ENCODE data around the gene HLCS.
A peak's percentile ranks its signal among the peaks of the same experiment; 100 is the strongest.

HLCS gene

GRCh38 chr21:36845070-36845469 lies 121.4 kb downstream of the HLCS start:
- peaks cover 3% of the 10 kb centered on the region for H3K79me1 ChIP-seq (ENCODE audit: low read depth, low read length)
- no peak overlapping the region for H3K23ac ChIP-seq (ENCODE audit: low read depth, low read length, poor library complexity)
- H4K8ac ChIP-seq (ENCODE audit: low read depth, low read length): no peak overlapping the region
- H3K9ac ChIP-seq (ENCODE audit: low read depth, low read length, poor library complexity): no peak overlapping the region
- peaks cover 0 to 2% of the 10 kb centered on the region in 2 donors for H3K9me3 ChIP-seq (replicated peaks in 1 of 2; ENCODE audit: control insufficient read depth in 2 of 2, insufficient read depth in 1 of 2, low read depth in 1 of 2, low read length in 2 of 2)
- peak overlapping the region; percentile 32 for H2BK5ac ChIP-seq (ENCODE audit: low read length)
- H2BK15ac ChIP-seq (ENCODE audit: low read length): no peak overlapping the region
- H3K4me3 ChIP-seq (ENCODE audit: low read length in 2 of 2): no peak overlapping the region
- peak overlapping the region; percentile 80 for H3K18ac ChIP-seq (ENCODE audit: low read length)
- no CpG with 5 or more reads among the region's 10 CpGs for WGBS, 2 donors (ENCODE audit: extremely low coverage in 2 of 2, insufficient read length in 2 of 2, insufficient replicate concordance in 1 of 2)
- no peak overlapping the region for H2BK120ac ChIP-seq (ENCODE audit: low read depth, low read length)
- peak overlapping the region; percentile 47 for H2AK5ac ChIP-seq (ENCODE audit: low read depth, low read length)
- no peaks in the 10 kb centered on the region for H3K27me3 ChIP-seq (ENCODE audit: control insufficient read depth in 3 of 3, insufficient read depth in 3 of 3, low read depth in 1 of 3, low read length in 3 of 3)
- H3K14ac ChIP-seq (ENCODE audit: low read length): no peak overlapping the region
- H3K27ac ChIP-seq (replicated peaks; ENCODE audit: low read length): no peak overlapping the region
- peaks cover 2 to 5% of the 10 kb centered on the region in 2 donors for H3K4me1 ChIP-seq (ENCODE audit: control insufficient read depth in 2 of 2, insufficient read depth in 1 of 2, low read depth in 1 of 2, low read length in 2 of 2)
- no peaks in the 10 kb centered on the region for H3K36me3 ChIP-seq (replicated peaks in 1 of 2; ENCODE audit: control insufficient read depth in 2 of 2, insufficient read depth in 2 of 2, low read length in 2 of 2)
- no peak overlapping the region for H3K4me2 ChIP-seq (ENCODE audit: insufficient read depth, low read length, poor library complexity, severe bottlenecking)
- no peak for DNase-seq (ENCODE audit: low spot score)
- H4K91ac ChIP-seq (ENCODE audit: low read depth, low read length, poor library complexity): no peak overlapping the region
- H2BK12ac ChIP-seq (ENCODE audit: low read length): no peak overlapping the region
- no peak overlapping the region for H2AFZ ChIP-seq (ENCODE audit: low read length)
- H3K4ac ChIP-seq (ENCODE audit: low read length): no peak overlapping the region

GRCh38 chr21:36841866-36842265 lies 124.6 kb downstream of the HLCS start:
- Histone ChIP-seq H3K9ac (ENCODE audit: low read depth, low read length, poor library complexity) (no peak overlapping the region), H2AFZ (ENCODE audit: low read length) (no peak overlapping the region), H3K4ac (ENCODE audit: low read length) (no peak overlapping the region), H2BK5ac (ENCODE audit: low read length) (no peak overlapping the region), H2BK12ac (ENCODE audit: low read length) (no peak overlapping the region), H3K4me1 (ENCODE audit: control insufficient read depth in 2 of 2, insufficient read depth in 1 of 2, low read depth in 1 of 2, low read length in 2 of 2) (peaks cover 0 to 3% of the 10 kb centered on the region in 2 donors), H3K9me3 (replicated peaks in 1 of 2; ENCODE audit: control insufficient read depth in 2 of 2, insufficient read depth in 1 of 2, low read depth in 1 of 2, low read length in 2 of 2) (peaks cover 0 to 2% of the 10 kb centered on the region in 2 donors), H3K79me1 (ENCODE audit: low read depth, low read length) (peaks cover 3% of the 10 kb centered on the region), H3K4me2 (ENCODE audit: insufficient read depth, low read length, poor library complexity, severe bottlenecking) (no peak overlapping the region), H3K36me3 (replicated peaks in 1 of 2; ENCODE audit: control insufficient read depth in 2 of 2, insufficient read depth in 2 of 2, low read length in 2 of 2) (no peaks in the 10 kb centered on the region), H3K18ac (ENCODE audit: low read length) (no peak overlapping the region), H3K4me3 (ENCODE audit: low read length in 2 of 2) (no peak overlapping the region), H3K27me3 (ENCODE audit: control insufficient read depth in 3 of 3, insufficient read depth in 3 of 3, low read depth in 1 of 3, low read length in 3 of 3) (no peaks in the 10 kb centered on the region), H3K23ac (ENCODE audit: low read depth, low read length, poor library complexity) (no peak overlapping the region), H2BK120ac (ENCODE audit: low read depth, low read length) (no peak overlapping the region), H4K91ac (ENCODE audit: low read depth, low read length, poor library complexity) (no peak overlapping the region), H2AK5ac (ENCODE audit: low read depth, low read length) (no peak overlapping the region), H4K8ac (ENCODE audit: low read depth, low read length) (no peak overlapping the region), H3K27ac (replicated peaks; ENCODE audit: low read length) (no peak overlapping the region), H3K14ac (ENCODE audit: low read length) (no peak overlapping the region), H2BK15ac (ENCODE audit: low read length) (no peak overlapping the region)
- DNase-seq (ENCODE audit: low spot score): no peak
- WGBS, 2 donors (ENCODE audit: extremely low coverage in 2 of 2, insufficient read length in 2 of 2, insufficient replicate concordance in 1 of 2): no CpG with 5 or more reads among the region's 3 CpGs

GRCh38 chr21:36839735-36840134 lies 126.7 kb downstream of the HLCS start:
- Histone ChIP-seq H3K4me3 (ENCODE audit: low read length in 2 of 2) (no peak overlapping the region), H3K4me2 (ENCODE audit: insufficient read depth, low read length, poor library complexity, severe bottlenecking) (no peak overlapping the region), H3K27ac (replicated peaks; ENCODE audit: low read length) (no peak overlapping the region), H3K18ac (ENCODE audit: low read length) (no peak overlapping the region), H4K8ac (ENCODE audit: low read depth, low read length) (no peak overlapping the region), H2BK15ac (ENCODE audit: low read length) (no peak overlapping the region), H3K4ac (ENCODE audit: low read length) (no peak overlapping the region), H2BK120ac (ENCODE audit: low read depth, low read length) (no peak overlapping the region), H3K79me1 (ENCODE audit: low read depth, low read length) (no peaks in the 10 kb centered on the region), H3K27me3 (ENCODE audit: control insufficient read depth in 3 of 3, insufficient read depth in 3 of 3, low read depth in 1 of 3, low read length in 3 of 3) (no peaks in the 10 kb centered on the region), H3K4me1 (ENCODE audit: control insufficient read depth in 2 of 2, insufficient read depth in 1 of 2, low read depth in 1 of 2, low read length in 2 of 2) (no peaks in the 10 kb centered on the region), H3K36me3 (replicated peaks in 1 of 2; ENCODE audit: control insufficient read depth in 2 of 2, insufficient read depth in 2 of 2, low read length in 2 of 2) (no peaks in the 10 kb centered on the region), H2BK12ac (ENCODE audit: low read length) (no peak overlapping the region), H3K14ac (ENCODE audit: low read length) (no peak overlapping the region), H3K9ac (ENCODE audit: low read depth, low read length, poor library complexity) (no peak overlapping the region), H3K9me3 (replicated peaks in 1 of 2; ENCODE audit: control insufficient read depth in 2 of 2, insufficient read depth in 1 of 2, low read depth in 1 of 2, low read length in 2 of 2) (peaks cover 0 to 2% of the 10 kb centered on the region in 2 donors), H4K91ac (ENCODE audit: low read depth, low read length, poor library complexity) (no peak overlapping the region), H2AK5ac (ENCODE audit: low read depth, low read length) (no peak overlapping the region), H2BK5ac (ENCODE audit: low read length) (no peak overlapping the region), H3K23ac (ENCODE audit: low read depth, low read length, poor library complexity) (no peak overlapping the region), H2AFZ (ENCODE audit: low read length) (no peak overlapping the region)
- WGBS, 2 donors (ENCODE audit: extremely low coverage in 2 of 2, insufficient read length in 2 of 2, insufficient replicate concordance in 1 of 2): no CpG with 5 or more reads among the region's 3 CpGs
- no peak for DNase-seq (ENCODE audit: low spot score)

- Histone ChIP-seq H2AFZ (ENCODE audit: low read length) (no peak overlapping the region), H3K9me3 (replicated peaks in 1 of 2; ENCODE audit: control insufficient read depth in 2 of 2, insufficient read depth in 1 of 2, low read depth in 1 of 2, low read length in 2 of 2) (peaks cover 0 to 2% of the 10 kb centered on the region in 2 donors), H2BK5ac (ENCODE audit: low read length) (no peak overlapping the region), H3K14ac (ENCODE audit: low read length) (no peak overlapping the region), H3K4me2 (ENCODE audit: insufficient read depth, low read length, poor library complexity, severe bottlenecking) (no peak overlapping the region), H3K18ac (ENCODE audit: low read length) (no peak overlapping the region), H3K9ac (ENCODE audit: low read depth, low read length, poor library complexity) (no peak overlapping the region), H3K79me1 (ENCODE audit: low read depth, low read length) (no peaks in the 10 kb centered on the region), H2BK120ac (ENCODE audit: low read depth, low read length) (no peak overlapping the region), H3K4me1 (ENCODE audit: control insufficient read depth in 2 of 2, insufficient read depth in 1 of 2, low read depth in 1 of 2, low read length in 2 of 2) (no peaks in the 10 kb centered on the region), H3K27me3 (ENCODE audit: control insufficient read depth in 3 of 3, insufficient read depth in 3 of 3, low read depth in 1 of 3, low read length in 3 of 3) (no peaks in the 10 kb centered on the region), H3K23ac (ENCODE audit: low read depth, low read length, poor library complexity) (no peak overlapping the region), H3K36me3 (replicated peaks in 1 of 2; ENCODE audit: control insufficient read depth in 2 of 2, insufficient read depth in 2 of 2, low read length in 2 of 2) (no peaks in the 10 kb centered on the region), H3K4ac (ENCODE audit: low read length) (no peak overlapping the region), H2BK15ac (ENCODE audit: low read length) (no peak overlapping the region), H3K27ac (replicated peaks; ENCODE audit: low read length) (no peak overlapping the region), H2BK12ac (ENCODE audit: low read length) (no peak overlapping the region), H3K4me3 (ENCODE audit: low read length in 2 of 2) (no peak overlapping the region), H2AK5ac (ENCODE audit: low read depth, low read length) (no peak overlapping the region), H4K8ac (ENCODE audit: low read depth, low read length) (no peak overlapping the region), H4K91ac (ENCODE audit: low read depth, low read length, poor library complexity) (no peak overlapping the region)
- no CpG with 5 or more reads among the region's 6 CpGs for WGBS, 2 donors (ENCODE audit: extremely low coverage in 2 of 2, insufficient read length in 2 of 2, insufficient replicate concordance in 1 of 2)
- DNase-seq (ENCODE audit: low spot score): no peak
Measured at GRCh38 chr21:36839123-36839522, 127.3 kb downstream of the HLCS start.

Measured in neuronal stem cell (in vitro differentiated cells).